Central memory CD8-positive, alpha-beta T cell (primary cell): ENCODE data around the gene SON.
A peak's percentile ranks its signal among the peaks of the same experiment; 100 is the strongest.
"Not testable (repeated sequence)": the region's sequence is repeated elsewhere in the genome, so short reads cannot be mapped to it uniquely, and the experiment has no call there.

Experiments used
- ATAC-seq: fragments of 150-1000 bp; cut with Tn5 transposase; replicated peaks from 2 replicates; pipeline ENCODE4 v1.10.0; 2022; ENCODE audit warnings: mild to moderate bottlenecking, moderate FRiP score, moderate number of reproducible peaks; ENCODE audit not compliant: poor library complexity, severe bottlenecking; ENCODE audit errors: extremely low read depth
- DNase-seq, 2 donors: peaks; one replicate each; pipeline ENCODE4 v3.0.0; 2021; ENCODE audit warnings: low spot score in 2 of 2
- H3K27ac Mint-ChIP-seq: one replicate; pipeline ENCODE4 v1.8.0; 2022; ENCODE audit warnings: low read depth, mild to moderate bottlenecking, moderate library complexity, mixed read lengths
- H3K27me3 Mint-ChIP-seq: one replicate; pipeline ENCODE4 v1.8.0; 2022; ENCODE audit warnings: mixed read lengths
- H3K36me3 Mint-ChIP-seq: one replicate; pipeline ENCODE4 v1.8.0; 2022; ENCODE audit warnings: mild to moderate bottlenecking, moderate library complexity, mixed read lengths; ENCODE audit not compliant: insufficient read depth
- H3K4me1 Mint-ChIP-seq: one replicate; pipeline ENCODE4 v1.8.0; 2022; ENCODE audit warnings: mixed read lengths
- H3K4me3 Mint-ChIP-seq: one replicate; pipeline ENCODE4 v1.8.0; 2022; ENCODE audit warnings: mild to moderate bottlenecking, moderate library complexity, mixed read lengths
- H3K9me3 Mint-ChIP-seq: one replicate; pipeline ENCODE4 v1.8.0; 2022; ENCODE audit warnings: mixed read lengths

Gene SON

GRCh38 chr21:33542640-33543504 is at the start of gene SON:
TSS of gene SON (plus strand) at chr21:33543038. CDS start at chr21:33543093, 55 bp downstream.
- H3K9me3 Mint-ChIP-seq: no peaks in the 10 kb centered on the region
- peaks cover 46% of the 10 kb centered on the region for H3K4me1 Mint-ChIP-seq
- peak; percentile 95 for ATAC-seq
- H3K36me3 Mint-ChIP-seq: peaks cover 51% of the 10 kb centered on the region
- peak; percentile 86 to 97 for DNase-seq
- H3K27me3 Mint-ChIP-seq: no peaks in the 10 kb centered on the region
- H3K4me3 Mint-ChIP-seq: peak within 1 kb of the TSS; percentile 95
- H3K27ac Mint-ChIP-seq: peak within 1 kb of the TSS; percentile 99

GRCh38 chr21:33493756-33494155 is 49.1 kb upstream of the SON start:
- no peak overlapping the region for H3K27ac Mint-ChIP-seq
- H3K4me1 Mint-ChIP-seq: peaks cover 11% of the 10 kb centered on the region
- H3K4me3 Mint-ChIP-seq: no peak overlapping the region
- no peaks in the 10 kb centered on the region for H3K9me3 Mint-ChIP-seq
- no peak for DNase-seq
- H3K36me3 Mint-ChIP-seq: peaks cover 8% of the 10 kb centered on the region
- no peak for ATAC-seq
- peaks cover 9% of the 10 kb centered on the region for H3K27me3 Mint-ChIP-seq

- H3K4me1 Mint-ChIP-seq: peaks cover 10% of the 10 kb centered on the region
- ATAC-seq (no peak), DNase-seq (no peak)
- peaks cover 7% of the 10 kb centered on the region for H3K36me3 Mint-ChIP-seq
- H3K27me3 Mint-ChIP-seq: peaks cover 9% of the 10 kb centered on the region
- no peak overlapping the region for H3K27ac Mint-ChIP-seq
- H3K4me3 Mint-ChIP-seq: no peak overlapping the region
- no peaks in the 10 kb centered on the region for H3K9me3 Mint-ChIP-seq
These were observed 47.1 kb upstream of the SON start for GRCh38 chr21:33495743-33496142.

GRCh38 chr21:33496345-33496744 is 46.5 kb upstream of the SON start:
- no peak for ATAC-seq
- peaks cover 6% of the 10 kb centered on the region for H3K4me1 Mint-ChIP-seq
- no peaks in the 10 kb centered on the region for H3K9me3 Mint-ChIP-seq
- H3K27ac Mint-ChIP-seq: no peak overlapping the region
- H3K27me3 Mint-ChIP-seq: peaks cover 9% of the 10 kb centered on the region
- no peak for DNase-seq
- H3K36me3 Mint-ChIP-seq: peaks cover 2% of the 10 kb centered on the region
- no peak overlapping the region for H3K4me3 Mint-ChIP-seq

GRCh38 chr21:33505833-33506232 is 37.0 kb upstream of the SON start:
- no peak for ATAC-seq
- Mint-ChIP-seq H3K4me3 (no peak overlapping the region), H3K9me3 (peaks cover 6% of the 10 kb centered on the region), H3K36me3 (peaks cover 30% of the 10 kb centered on the region), H3K4me1 (no peaks in the 10 kb centered on the region), H3K27ac (no peak overlapping the region), H3K27me3 (no peaks in the 10 kb centered on the region)
- no peak for DNase-seq

GRCh38 chr21:33507003-33507402 is 35.8 kb upstream of the SON start:
- H3K36me3 Mint-ChIP-seq: peaks cover 37% of the 10 kb centered on the region
- not testable (repeated sequence) for H3K4me1 Mint-ChIP-seq, H3K27ac Mint-ChIP-seq, H3K27me3 Mint-ChIP-seq, H3K4me3 Mint-ChIP-seq, ATAC-seq, DNase-seq, H3K9me3 Mint-ChIP-seq

- Mint-ChIP-seq H3K27me3 (no peaks in the 10 kb centered on the region), H3K9me3 (peaks cover 6% of the 10 kb centered on the region), H3K4me3 (no peak overlapping the region), H3K36me3 (peaks cover 48% of the 10 kb centered on the region), H3K27ac (no peak overlapping the region), H3K4me1 (no peaks in the 10 kb centered on the region)
- DNase-seq: no peak
- ATAC-seq: no peak
These were observed 32.0 kb upstream of the SON start for GRCh38 chr21:33510826-33511225.

- Mint-ChIP-seq H3K4me1 (no peaks in the 10 kb centered on the region), H3K36me3 (peaks cover 55% of the 10 kb centered on the region), H3K9me3 (peaks cover 6% of the 10 kb centered on the region), H3K4me3 (no peak overlapping the region), H3K27me3 (no peaks in the 10 kb centered on the region), H3K27ac (no peak overlapping the region)
- ATAC-seq (no peak), DNase-seq (no peak)
These were observed 31.2 kb upstream of the SON start for GRCh38 chr21:33511639-33512038.

GRCh38 chr21:33512481-33512880 is 30.4 kb upstream of the SON start:
- H3K27me3 Mint-ChIP-seq: no peaks in the 10 kb centered on the region
- no peak overlapping the region for H3K27ac Mint-ChIP-seq
- DNase-seq: no peak
- H3K9me3 Mint-ChIP-seq: no peaks in the 10 kb centered on the region
- no peak for ATAC-seq
- no peak overlapping the region for H3K4me3 Mint-ChIP-seq
- no peaks in the 10 kb centered on the region for H3K4me1 Mint-ChIP-seq
- peaks cover 61% of the 10 kb centered on the region for H3K36me3 Mint-ChIP-seq

GRCh38 chr21:33514229-33514628 is 28.6 kb upstream of the SON start:
- Mint-ChIP-seq H3K27ac (no peak overlapping the region), H3K4me1 (no peaks in the 10 kb centered on the region), H3K27me3 (no peaks in the 10 kb centered on the region), H3K9me3 (no peaks in the 10 kb centered on the region), H3K4me3 (no peak overlapping the region), H3K36me3 (peaks cover 69% of the 10 kb centered on the region)
- no peak for ATAC-seq
- no peak for DNase-seq

- no peaks in the 10 kb centered on the region for H3K9me3 Mint-ChIP-seq
- no peaks in the 10 kb centered on the region for H3K27me3 Mint-ChIP-seq
- peaks cover 58% of the 10 kb centered on the region for H3K36me3 Mint-ChIP-seq
- ATAC-seq (no peak), DNase-seq (no peak)
- H3K27ac Mint-ChIP-seq: no peak overlapping the region
- H3K4me3 Mint-ChIP-seq: no peak overlapping the region
- H3K4me1 Mint-ChIP-seq: no peaks in the 10 kb centered on the region
These were observed 23.9 kb upstream of the SON start for GRCh38 chr21:33518899-33519298.

GRCh38 chr21:33522297-33522952 is 20.4 kb upstream of the SON start:
- H3K4me3 Mint-ChIP-seq: no peak overlapping the region
- peaks cover 56% of the 10 kb centered on the region for H3K36me3 Mint-ChIP-seq
- no peak for DNase-seq
- H3K4me1 Mint-ChIP-seq: no peaks in the 10 kb centered on the region
- no peaks in the 10 kb centered on the region for H3K9me3 Mint-ChIP-seq
- no peaks in the 10 kb centered on the region for H3K27me3 Mint-ChIP-seq
- no peak overlapping the region for H3K27ac Mint-ChIP-seq
- no peak for ATAC-seq

GRCh38 chr21:33522953-33523349 is 19.9 kb upstream of the SON start:
- Mint-ChIP-seq H3K9me3 (no peaks in the 10 kb centered on the region), H3K27ac (no peak overlapping the region), H3K4me1 (no peaks in the 10 kb centered on the region), H3K36me3 (peaks cover 54% of the 10 kb centered on the region), H3K4me3 (no peak overlapping the region), H3K27me3 (no peaks in the 10 kb centered on the region)
- DNase-seq (no peak), ATAC-seq (no peak)
